SK-N-SH treated with all-trans-retinoic acid at 6 μM for 48 hours (cell line): ENCODE data around the gene FBXO31.
"Not testable (repeated sequence)": the region's sequence is repeated elsewhere in the genome, so short reads cannot be mapped to it uniquely, and the experiment has no call there.

Source experiments
- ATAC-seq: fragments of 200-7000 bp; cut with Tn5 transposase; 3 replicates; pipeline ENCODE4 v1.9.1; 2020; ENCODE audit warnings: mild to moderate bottlenecking, moderate library complexity
- CREB5 ChIP-seq: fragments of 250-450 bp; sonication (Bioruptor Pico); IDR thresholded peaks from 2 replicates; pipeline ENCODE4 v1.5.1; 2020; ENCODE audit warnings: low read depth, mild to moderate bottlenecking, moderate library complexity
- CSDC2 ChIP-seq: fragments of 250-450 bp; sonication (Bioruptor Pico); IDR thresholded peaks from 2 replicates; pipeline ENCODE4 v1.5.0; 2020; ENCODE audit warnings: mild to moderate bottlenecking, moderate library complexity
- ESRRG ChIP-seq: fragments of 250-450 bp; sonication (Bioruptor Pico); IDR thresholded peaks from 2 replicates; pipeline ENCODE4 v1.6.1; 2021; ENCODE audit warnings: mild to moderate bottlenecking
- GLIS3 ChIP-seq: fragments of 250-450 bp; sonication (Bioruptor Pico); IDR thresholded peaks from 2 replicates; pipeline ENCODE4 v1.5.0; 2020; ENCODE audit warnings: mild to moderate bottlenecking, moderate library complexity
- ISL1 ChIP-seq: fragments of 250-450 bp; sonication (Bioruptor Pico); IDR thresholded peaks from 2 replicates; pipeline ENCODE4 v2.1.2; 2022; ENCODE audit warnings: mild to moderate bottlenecking, moderate library complexity
- OSR1 ChIP-seq: fragments of 250-450 bp; sonication (Bioruptor Pico); IDR thresholded peaks from 2 replicates; pipeline ENCODE4 v1.8.0; 2022; ENCODE audit warnings: moderate library complexity, mild to moderate bottlenecking, inconsistent platforms
- POU6F1 ChIP-seq: fragments of 250-450 bp; sonication (Bioruptor Pico); IDR thresholded peaks from 2 replicates; pipeline ENCODE4 v1.8.0; 2021; ENCODE audit warnings: low read depth, mild to moderate bottlenecking, moderate library complexity, borderline replicate concordance
- TCF4 ChIP-seq: fragments of 250-450 bp; sonication (Bioruptor Pico); IDR thresholded peaks from 2 replicates; pipeline ENCODE4 v1.8.0; 2021; ENCODE audit warnings: mild to moderate bottlenecking, moderate library complexity, borderline replicate concordance
- TOX ChIP-seq: fragments of 250-450 bp; sonication (Bioruptor Pico); IDR thresholded peaks from 2 replicates; pipeline ENCODE4 v1.8.0; 2021; ENCODE audit warnings: mild to moderate bottlenecking, moderate library complexity, borderline replicate concordance
- TSHZ2 ChIP-seq: fragments of 250-450 bp; sonication (Bioruptor Pico); IDR thresholded peaks from 2 replicates; pipeline ENCODE4 v1.5.0; 2020; ENCODE audit warnings: mild to moderate bottlenecking, moderate library complexity
- ZC3H10 ChIP-seq: fragments of 250-450 bp; sonication (Bioruptor Pico); IDR thresholded peaks from 2 replicates; pipeline ENCODE4 v1.5.1; 2021; ENCODE audit warnings: mild to moderate bottlenecking, moderate library complexity
- ZFP3 ChIP-seq: fragments of 250-450 bp; sonication (Bioruptor Pico); IDR thresholded peaks from 2 replicates; pipeline ENCODE4 v1.5.0; 2020; ENCODE audit warnings: mild to moderate bottlenecking, moderate library complexity
- ZFP30 ChIP-seq: fragments of 450-650 bp; formaldehyde crosslinking; IDR thresholded peaks from 2 replicates; pipeline ENCODE4 v1.5.0; 2022; ENCODE audit warnings: mild to moderate bottlenecking, moderate library complexity
- ZNF565 ChIP-seq: fragments of 450-650 bp; formaldehyde crosslinking; conservative IDR thresholded peaks from 2 replicates; pipeline ENCODE4 v1.5.0; 2020; ENCODE audit warnings: low read depth, mild to moderate bottlenecking, moderate library complexity
- ZNF70 ChIP-seq: fragments of 450-650 bp; formaldehyde crosslinking; IDR thresholded peaks from 2 replicates; pipeline ENCODE4 v1.5.0; 2020; ENCODE audit warnings: mild to moderate bottlenecking, moderate library complexity
- ZNF8 ChIP-seq: fragments of 450-650 bp; formaldehyde crosslinking; IDR thresholded peaks from 2 replicates; pipeline ENCODE4 v1.5.0; 2020; ENCODE audit warnings: mild to moderate bottlenecking, moderate library complexity

The FBXO31 gene

DNA sequence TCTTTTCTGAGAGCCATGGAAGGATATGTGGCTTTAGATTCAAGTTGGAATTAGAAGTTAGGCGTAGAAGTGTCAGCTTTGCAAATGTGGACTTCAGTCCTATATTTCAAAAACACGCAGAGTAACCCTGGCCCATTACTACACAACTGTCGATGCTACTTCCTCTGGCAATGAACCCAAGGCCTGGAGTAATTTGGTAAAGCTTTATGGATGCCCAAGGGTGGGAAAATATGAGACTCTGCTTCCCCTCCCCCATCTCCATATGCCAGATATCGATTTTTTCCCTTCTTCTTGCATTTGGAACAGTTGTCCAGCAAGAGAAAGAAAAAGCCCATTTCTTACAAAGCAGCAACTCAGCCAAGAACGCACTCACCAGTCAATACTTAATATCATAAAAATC, 5.7 kb upstream of the FBXO31 start (continued):
- no peak for TF ChIP-seq TSHZ2 (CRISPR knock-in tag)
- TF ChIP-seq TOX (CRISPR knock-in tag): no peak

GRCh38 chr16:87388818-87389134, 5.2 kb upstream of the FBXO31 start:
- TF ChIP-seq ZNF8 (CRISPR knock-in tag) (no peak), OSR1 (CRISPR knock-in tag) (no peak), ZNF565 (CRISPR knock-in tag) (no peak)
- no peak for ATAC-seq

DNA sequence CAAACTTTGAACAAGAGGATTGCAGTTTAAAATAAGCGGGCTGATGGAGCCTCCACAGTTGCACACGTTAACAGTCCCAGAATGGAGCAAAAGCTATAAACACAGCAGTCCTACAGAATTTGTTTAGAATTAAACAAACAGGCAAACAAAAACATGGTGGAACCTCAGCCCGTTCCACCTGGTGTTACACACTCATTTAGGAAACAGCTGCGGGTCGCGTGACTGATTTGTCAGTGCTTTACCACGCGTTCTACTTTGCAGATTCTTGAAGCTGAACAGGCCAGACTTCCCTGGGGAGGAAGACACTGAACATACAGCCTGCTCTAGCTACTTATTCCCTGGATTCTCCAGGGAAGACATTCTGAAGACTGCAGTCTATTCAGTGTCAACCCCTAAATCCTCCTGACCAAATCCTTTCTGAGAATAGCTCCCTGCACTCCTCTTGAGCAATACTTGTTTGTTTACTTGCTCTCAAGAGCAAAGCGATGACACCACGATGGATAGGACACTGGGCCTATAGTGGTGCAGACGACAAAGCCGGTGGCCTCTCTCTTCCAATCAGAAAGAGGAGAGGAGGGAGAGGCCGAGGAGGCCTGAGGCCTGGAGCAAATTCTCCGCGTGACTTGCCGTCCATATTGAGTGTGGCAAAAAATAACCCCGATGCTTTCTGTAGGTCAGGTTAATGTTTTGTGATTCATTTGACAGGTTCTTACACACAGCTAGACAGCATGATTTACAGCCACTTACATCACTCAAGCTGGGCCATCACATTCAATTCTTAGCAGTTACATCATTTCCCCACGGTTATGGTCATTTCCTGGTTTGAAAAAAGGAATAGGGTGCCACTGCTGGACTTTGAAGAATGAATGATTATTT, 4.6 kb upstream of the FBXO31 start:
- ATAC-seq: peak; percentile 77
- TF ChIP-seq CSDC2 (no peak), ESRRG (CRISPR knock-in tag) (no peak), ISL1 (peak; percentile 61), CREB5 (CRISPR knock-in tag) (no peak)

DNA sequence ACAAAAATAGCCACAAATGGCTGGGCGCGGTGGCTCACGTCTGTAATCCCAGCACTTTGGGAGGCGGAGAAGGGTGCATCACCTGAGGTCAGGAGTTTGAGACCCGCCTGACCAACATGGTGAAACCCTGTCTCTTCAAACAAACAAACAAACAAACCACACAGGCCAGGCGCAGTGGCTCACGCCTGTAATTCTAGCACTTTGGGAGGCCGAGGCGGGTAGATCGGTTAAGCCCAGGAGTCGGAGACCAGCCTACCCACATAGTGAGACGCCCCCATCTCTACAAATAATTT, 1.2 kb upstream of the FBXO31 start:
- ATAC-seq: not testable (repeated sequence)

DNA sequence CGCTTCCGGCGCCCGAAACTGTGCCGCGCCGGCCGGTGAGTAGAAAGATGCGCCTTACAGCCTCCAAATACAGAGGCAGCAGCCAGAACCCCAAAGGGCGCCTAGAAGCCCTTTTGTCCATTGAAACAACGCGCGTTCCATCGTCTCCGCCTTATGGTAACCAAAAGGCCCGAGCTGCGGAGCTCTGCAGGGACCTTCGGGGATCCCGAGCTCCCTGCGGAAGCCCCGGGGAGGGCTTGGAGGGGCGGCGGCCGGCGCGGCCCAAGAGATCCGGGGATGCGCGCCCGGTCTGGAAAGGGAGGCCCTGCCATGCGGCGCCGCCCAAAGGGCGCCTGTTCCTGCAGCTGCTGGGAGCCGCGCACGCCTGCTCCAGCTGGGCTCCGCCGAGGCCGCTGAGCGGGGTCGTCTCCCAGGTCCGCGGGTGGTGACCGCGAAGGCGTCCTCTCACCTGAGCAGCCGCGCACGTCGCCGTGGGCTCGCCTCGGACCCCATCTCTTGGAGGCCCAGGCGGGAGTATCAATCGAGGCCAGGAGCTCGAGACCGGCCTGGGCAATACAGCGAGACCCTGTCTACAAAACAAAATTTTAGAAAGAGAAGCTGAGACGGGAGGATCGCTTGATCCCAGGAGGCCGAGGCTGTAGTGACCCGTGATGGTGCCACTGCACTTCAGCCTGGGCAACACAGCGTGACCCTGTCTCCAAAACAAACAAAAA, 742 bp upstream of the FBXO31 start:
- TF ChIP-seq TCF4 (peak; percentile 10; the same call in 1 of the 2 replicates), ZFP3 (CRISPR knock-in tag) (peak; percentile 48; the same call in 1 of the 2 replicates), ZFP30 (0 out of 2 replicates have a peak, but pooled peaks have one; percentile 18), ZC3H10 (no peak), TSHZ2 (CRISPR knock-in tag) (peak; percentile 32; the same call in 1 of the 2 replicates), CSDC2 (no peak)
- TF ChIP-seq, all 23 proteins: peak for 4
- ATAC-seq: peak; percentile 62

GRCh38 chr16:87382023-87382785, 1.4 kb downstream of the FBXO31 start:
- TF ChIP-seq ISL1 (no peak), TCF4 (no peak), GLIS3 (no peak), ZFP30 (no peak), ZNF70 (no peak), OSR1 (CRISPR knock-in tag) (no peak), POU6F1 (no peak)
- no peak for ATAC-seq
